HG02642 (cell line): ENCODE data around the gene CSDE1.

ENCODE experiments used
- ATAC-seq: cut with Tn5 transposase; IDR thresholded peaks from one replicate; pipeline ENCODE4 v1.9.1; 2021; ENCODE audit warnings: mild to moderate bottlenecking; ENCODE audit not compliant: unreplicated experiment, poor library complexity

Gene CSDE1

DNA sequence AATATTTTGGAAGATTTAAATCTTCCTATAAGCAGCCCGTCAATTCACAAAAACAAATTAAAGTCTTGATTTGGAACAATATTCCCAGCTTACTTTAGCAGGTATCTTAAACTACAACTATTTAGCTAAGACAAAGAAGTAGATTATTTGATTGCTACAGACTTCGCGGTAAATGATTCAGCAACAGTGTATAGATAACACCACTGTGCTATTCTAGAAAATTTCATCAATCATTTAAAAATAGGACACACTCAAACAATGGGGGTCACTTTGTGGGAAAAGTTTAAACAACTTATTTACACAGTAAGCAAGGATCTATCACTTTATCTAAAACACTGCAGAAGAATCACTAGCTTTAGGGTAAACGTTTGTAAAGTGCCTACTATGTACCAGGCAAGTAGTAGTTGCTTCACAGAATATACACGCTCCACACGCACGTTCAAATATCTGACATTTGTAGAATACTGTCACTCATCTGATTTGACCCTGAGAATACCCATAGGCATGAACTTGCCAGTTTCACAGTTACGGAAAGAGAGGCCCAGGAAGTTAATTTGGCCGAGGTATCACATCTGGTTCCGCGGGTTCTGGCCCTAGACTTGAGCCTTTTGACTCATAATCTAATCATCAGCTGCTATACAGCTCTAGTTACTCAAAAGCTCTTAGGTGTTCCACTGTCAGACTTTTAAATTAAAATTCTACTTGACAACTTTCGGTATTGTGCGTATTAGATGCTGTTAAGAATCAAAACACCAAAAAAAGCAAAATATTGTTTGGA is 88.8 kb downstream of the CSDE1 start:
- no peak for ATAC-seq

DNA sequence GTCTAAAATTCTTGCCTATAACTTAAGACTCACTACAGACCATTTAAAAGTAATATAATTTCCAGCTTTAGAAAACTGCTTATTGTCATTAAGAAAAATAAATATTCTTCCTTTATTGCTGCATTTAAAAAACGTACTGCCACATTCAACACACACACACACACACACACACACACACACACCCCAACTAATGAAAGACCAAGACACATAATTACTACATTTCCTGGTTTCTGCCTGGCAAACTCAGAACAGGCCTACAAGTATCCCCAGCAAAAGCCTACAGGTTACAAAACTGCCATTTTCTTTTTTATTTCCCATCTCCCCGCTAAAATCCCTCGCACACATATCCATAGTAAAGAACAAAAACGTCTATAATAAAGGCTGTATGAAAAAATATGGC is 89.4 kb downstream of the CSDE1 start:
- no peak for ATAC-seq

GRCh38 chr1:114666954-114667353 is 90.8 kb downstream of the CSDE1 start:
- ATAC-seq: no peak
